Inferior parietal cortex (tissue), 1 donor: ENCODE measurements around the gene SNAP29.
"Not testable (repeated sequence)": the region's sequence is repeated elsewhere in the genome, so short reads cannot be mapped to it uniquely, and the experiment has no call there.

Experiments used
- DNase-seq: peaks from one replicate; pipeline ENCODE4 v3.0.0-alpha.2; 2016; ENCODE audit errors: extremely low spot score

Gene SNAP29

GRCh38 chr22:20930435-20930834 lies 71.6 kb downstream of the SNAP29 start:
- DNase-seq: not testable (repeated sequence)

- no peak for DNase-seq
Measured at GRCh38 chr22:20931126-20931654, 72.4 kb downstream of the SNAP29 start.

GRCh38 chr22:20933910-20934309 lies 75.1 kb downstream of the SNAP29 start:
- DNase-seq: no peak

GRCh38 chr22:20935049-20935448 lies 76.2 kb downstream of the SNAP29 start:
- not testable (repeated sequence) for DNase-seq

- not testable (repeated sequence) for DNase-seq
Measured at GRCh38 chr22:20935780-20936539, 77.2 kb downstream of the SNAP29 start.

GRCh38 chr22:20937031-20937793 lies 78.4 kb downstream of the SNAP29 start:
- no peak for DNase-seq

DNA sequence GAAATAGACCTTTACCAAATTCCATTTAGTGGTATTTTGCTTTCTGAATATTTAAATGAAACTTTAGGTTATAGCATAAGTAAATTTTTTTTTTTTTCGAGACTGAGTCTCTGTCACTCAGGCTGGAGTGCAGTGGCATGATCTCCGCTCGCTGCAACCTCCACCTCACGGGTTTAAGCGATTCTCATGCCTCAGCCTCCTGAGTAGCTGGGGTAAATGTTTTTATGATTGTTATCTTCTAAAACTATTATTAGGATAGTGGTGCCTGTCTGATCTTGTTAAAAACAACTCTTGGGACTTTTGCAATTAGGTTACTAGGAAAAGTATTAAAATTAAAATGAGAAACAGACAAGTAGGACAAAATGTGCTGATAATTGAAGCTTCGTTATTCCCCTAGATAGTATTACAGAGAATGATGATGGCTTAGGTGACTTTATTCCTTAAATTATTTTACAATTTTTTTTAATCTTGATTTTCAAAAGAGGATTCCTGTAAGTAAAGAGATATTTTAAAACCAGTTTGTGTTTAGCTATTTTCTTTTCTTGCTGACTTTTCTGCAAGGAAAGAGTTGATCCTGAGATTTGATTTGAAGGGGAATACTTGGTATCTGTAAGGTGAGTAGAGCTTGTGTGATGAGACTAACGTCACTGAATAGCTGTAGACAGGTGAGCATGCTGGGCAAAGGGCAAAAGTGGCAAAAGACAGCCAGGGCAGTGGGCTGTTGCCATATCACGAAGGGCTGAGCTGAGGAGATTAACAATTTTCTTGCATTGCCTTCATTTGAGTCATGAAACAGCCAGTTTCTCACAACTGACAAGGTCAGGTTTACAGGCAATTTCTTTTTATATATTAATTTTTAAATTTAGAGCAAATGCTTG lies 79.2 kb downstream of the SNAP29 start:
- DNase-seq: no peak

GRCh38 chr22:20939457-20940185 lies 80.8 kb downstream of the SNAP29 start:
- not testable (repeated sequence) for DNase-seq

DNA sequence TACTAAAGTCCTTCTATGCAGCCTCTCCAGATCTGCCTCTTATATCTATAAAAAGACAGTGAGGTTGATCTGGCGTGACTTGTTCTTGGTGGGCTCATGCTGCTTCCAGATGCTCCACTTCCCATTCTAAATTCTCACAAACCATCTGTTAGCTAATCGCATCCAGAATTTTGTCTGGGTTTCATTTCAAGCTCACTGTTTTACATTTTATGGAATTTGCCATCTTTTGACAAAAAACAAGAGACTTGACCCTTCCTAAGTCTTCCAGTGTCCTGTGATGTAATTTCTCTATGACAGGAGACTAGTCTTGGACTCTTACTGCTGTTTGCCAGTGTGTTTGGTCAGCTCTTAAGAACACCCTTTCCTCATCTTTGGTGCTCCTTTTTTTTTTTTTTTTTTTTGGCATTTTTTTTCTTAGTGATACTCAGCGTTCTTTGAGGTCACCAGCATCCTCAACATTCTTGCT lies 81.4 kb downstream of the SNAP29 start:
- DNase-seq: no peak
